ENCODE measurements around the gene HNF4A.
A peak's percentile ranks its signal among the peaks of the same experiment; 100 is the strongest.

The HNF4A gene

DNA sequence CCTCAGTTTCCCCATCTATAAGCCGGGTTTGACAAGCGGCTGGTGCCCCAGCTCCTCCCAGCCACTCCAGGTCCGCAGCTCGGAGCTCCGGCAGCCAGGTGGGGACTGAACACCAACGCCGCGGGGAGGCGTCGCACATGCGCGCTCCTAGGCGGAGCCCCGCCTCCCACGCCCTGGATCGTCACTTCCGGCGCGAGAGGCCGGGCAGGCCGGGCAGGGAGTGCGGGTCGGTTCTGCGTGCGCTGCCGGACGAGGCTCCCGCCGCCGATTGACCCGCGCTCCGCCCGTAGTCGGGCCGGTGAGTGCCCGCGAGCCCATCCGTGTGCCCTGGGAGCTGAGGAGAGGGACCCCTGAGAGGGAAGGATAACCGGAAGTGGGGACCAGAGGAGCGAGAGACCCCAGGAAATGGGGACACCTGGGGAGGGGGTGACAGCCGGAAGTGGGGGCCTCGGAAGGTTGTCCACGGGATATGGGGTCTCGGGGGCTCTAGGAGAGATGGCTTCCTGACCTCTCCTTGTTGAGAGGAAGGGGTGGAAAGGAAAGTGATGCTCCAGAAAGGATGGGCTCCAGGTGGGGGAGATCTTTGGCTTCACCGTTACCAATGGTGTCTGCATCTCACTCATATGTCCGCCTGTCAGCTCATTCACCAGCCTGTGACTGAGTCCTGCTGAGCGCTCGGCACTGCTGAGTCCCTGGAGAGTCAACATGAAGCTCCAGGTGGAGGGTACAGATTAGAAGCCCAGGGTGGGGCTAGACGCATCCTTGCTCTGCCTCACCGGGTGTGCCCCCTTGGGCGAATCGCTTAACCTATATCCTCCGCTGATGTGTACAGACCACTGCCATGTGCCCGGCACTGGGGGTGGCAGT lies 120.4 kb downstream of the HNF4A start, which contains the start of gene TTPAL:
TSS of gene TTPAL (plus strand) at position 181 of the 867 bp plus-strand sequence. CDS start 4,126 bp downstream, outside the sequence.
- Histone ChIP-seq H3K79me1 (ENCODE audit: low read length) (peaks cover 4% of the 10 kb centered on the region), H4K8ac (ENCODE audit: low read depth, low read length) (no peak within 1 kb of the TSS), H3K79me2 (ENCODE audit: control insufficient read depth, insufficient read depth, low read length) (peaks cover 1% of the 10 kb centered on the region), H3K4me3 (ENCODE audit: low read length) (peak within 1 kb of the TSS; percentile 87), H3K27ac (ENCODE audit: low read depth, low read length) (peak within 1 kb of the TSS; percentile 40), H3K56ac (ENCODE audit: low read length) (peak within 1 kb of the TSS; percentile 99), H2AK5ac (ENCODE audit: low read length) (no peak within 1 kb of the TSS), H3K36me3 (ENCODE audit: control insufficient read depth, insufficient read depth, low read length) (no peaks in the 10 kb centered on the region), H2BK120ac (ENCODE audit: low read depth, low read length) (no peak within 1 kb of the TSS), H2BK5ac (ENCODE audit: low read length) (peak within 1 kb of the TSS; percentile 90), H3K9ac (ENCODE audit: low read length) (peak within 1 kb of the TSS; percentile 93), H3K4ac (ENCODE audit: low read depth, low read length) (peak within 1 kb of the TSS; percentile 48), H3K4me2 (ENCODE audit: low read length) (peak within 1 kb of the TSS; percentile 98), H2BK15ac (replicated peaks; ENCODE audit: low read depth) (no peak within 1 kb of the TSS), H3K23ac (ENCODE audit: low read length) (peak within 1 kb of the TSS; percentile 97), H4K5ac (ENCODE audit: low read length) (peak within 1 kb of the TSS; percentile 36), H3K4me1 (ENCODE audit: control insufficient read depth, low read depth, low read length) (no peaks in the 10 kb centered on the region), H3K18ac (ENCODE audit: low read length) (peak within 1 kb of the TSS; percentile 69), H3K27me3 (ENCODE audit: insufficient read depth, low read length, poor library complexity) (no peaks in the 10 kb centered on the region)
- no CpG with 5 or more reads among the region's 55 CpGs for WGBS (ENCODE audit: extremely low coverage, insufficient coverage, low lambda C conversion rate)
- DNase-seq = peak; percentile 93

DNA sequence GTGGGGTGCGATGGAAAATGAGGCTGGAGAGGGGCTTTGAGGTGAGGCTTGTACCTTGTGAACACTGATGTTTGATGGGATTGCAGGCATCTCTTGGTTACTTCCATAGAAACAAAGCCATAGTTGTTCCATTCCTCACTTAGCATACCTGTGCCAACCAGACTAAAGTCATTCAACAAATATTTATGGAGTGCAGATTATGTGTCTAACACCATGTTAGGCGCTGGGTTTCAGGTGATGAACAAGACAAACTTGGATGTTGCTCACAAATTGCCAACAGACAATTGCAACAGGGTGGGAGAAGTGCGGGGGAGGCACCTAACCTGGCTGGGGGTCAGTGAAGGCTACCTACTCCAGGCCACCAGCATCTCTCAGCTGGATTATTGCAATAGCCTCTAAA lies 121.7 kb downstream of the HNF4A start:
- H2BK5ac ChIP-seq (ENCODE audit: low read length) = no peak overlapping the region
- no CpG with 5 or more reads among the region's 3 CpGs for WGBS (ENCODE audit: extremely low coverage, insufficient coverage, low lambda C conversion rate)
- no peak overlapping the region for H2AK5ac ChIP-seq (ENCODE audit: low read length)
- no peak overlapping the region for H3K4me2 ChIP-seq (ENCODE audit: low read length)
- no peaks in the 10 kb centered on the region for H3K36me3 ChIP-seq (ENCODE audit: control insufficient read depth, insufficient read depth, low read length)
- H3K27me3 ChIP-seq (ENCODE audit: insufficient read depth, low read length, poor library complexity) = no peaks in the 10 kb centered on the region
- H4K5ac ChIP-seq (ENCODE audit: low read length) = no peak overlapping the region
- no peak overlapping the region for H3K18ac ChIP-seq (ENCODE audit: low read length)
- H3K27ac ChIP-seq (ENCODE audit: low read depth, low read length) = no peak overlapping the region
- no peak overlapping the region for H3K4ac ChIP-seq (ENCODE audit: low read depth, low read length)
- no peak overlapping the region for H3K56ac ChIP-seq (ENCODE audit: low read length)
- no peak overlapping the region for H3K23ac ChIP-seq (ENCODE audit: low read length)
- peaks cover 1% of the 10 kb centered on the region for H3K79me2 ChIP-seq (ENCODE audit: control insufficient read depth, insufficient read depth, low read length)
- no peaks in the 10 kb centered on the region for H3K4me1 ChIP-seq (ENCODE audit: control insufficient read depth, low read depth, low read length)
- H3K4me3 ChIP-seq (ENCODE audit: low read length) = no peak overlapping the region
- H2BK15ac ChIP-seq (replicated peaks; ENCODE audit: low read depth) = no peak overlapping the region
- H3K9ac ChIP-seq (ENCODE audit: low read length) = no peak overlapping the region
- no peak overlapping the region for H4K8ac ChIP-seq (ENCODE audit: low read depth, low read length)
- DNase-seq = no peak
- H2BK120ac ChIP-seq (ENCODE audit: low read depth, low read length) = no peak overlapping the region
- H3K79me1 ChIP-seq (ENCODE audit: low read length) = peaks cover 4% of the 10 kb centered on the region

DNA sequence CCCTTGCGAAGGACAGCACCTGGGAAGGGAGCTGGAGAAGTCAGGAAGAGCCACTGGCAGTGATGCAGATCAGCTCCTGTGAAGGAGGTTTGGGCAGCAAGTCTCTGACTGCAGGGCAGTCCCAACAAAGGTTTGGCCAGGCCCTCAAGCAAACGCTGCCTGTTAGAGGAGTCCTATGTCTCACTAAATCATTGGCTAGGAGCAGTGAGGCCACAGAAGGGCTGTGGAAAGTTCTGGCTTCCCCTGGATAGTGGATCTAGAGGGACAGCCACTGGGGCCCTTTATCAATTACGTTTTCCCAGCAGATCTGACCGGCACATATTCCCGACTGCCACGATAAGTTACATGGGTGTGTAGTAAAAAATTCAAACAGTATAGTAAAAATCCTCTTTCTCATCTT lies 122.7 kb downstream of the HNF4A start:
- Histone ChIP-seq H3K27ac (ENCODE audit: low read depth, low read length) (no peak overlapping the region), H4K5ac (ENCODE audit: low read length) (no peak overlapping the region), H3K4me2 (ENCODE audit: low read length) (no peak overlapping the region), H3K27me3 (ENCODE audit: insufficient read depth, low read length, poor library complexity) (no peaks in the 10 kb centered on the region), H3K4ac (ENCODE audit: low read depth, low read length) (no peak overlapping the region), H4K8ac (ENCODE audit: low read depth, low read length) (no peak overlapping the region), H3K36me3 (ENCODE audit: control insufficient read depth, insufficient read depth, low read length) (no peaks in the 10 kb centered on the region), H3K23ac (ENCODE audit: low read length) (no peak overlapping the region), H2BK15ac (replicated peaks; ENCODE audit: low read depth) (no peak overlapping the region), H3K56ac (ENCODE audit: low read length) (no peak overlapping the region), H3K18ac (ENCODE audit: low read length) (no peak overlapping the region), H2BK5ac (ENCODE audit: low read length) (no peak overlapping the region), H2BK120ac (ENCODE audit: low read depth, low read length) (no peak overlapping the region), H3K79me1 (ENCODE audit: low read length) (peaks cover 4% of the 10 kb centered on the region), H3K79me2 (ENCODE audit: control insufficient read depth, insufficient read depth, low read length) (peaks cover 1% of the 10 kb centered on the region), H3K9ac (ENCODE audit: low read length) (no peak overlapping the region), H3K4me3 (ENCODE audit: low read length) (no peak overlapping the region), H2AK5ac (ENCODE audit: low read length) (no peak overlapping the region), H3K4me1 (ENCODE audit: control insufficient read depth, low read depth, low read length) (no peaks in the 10 kb centered on the region)
- no CpG with 5 or more reads among the region's 6 CpGs for WGBS (ENCODE audit: extremely low coverage, insufficient coverage, low lambda C conversion rate)
- no peak for DNase-seq

DNA sequence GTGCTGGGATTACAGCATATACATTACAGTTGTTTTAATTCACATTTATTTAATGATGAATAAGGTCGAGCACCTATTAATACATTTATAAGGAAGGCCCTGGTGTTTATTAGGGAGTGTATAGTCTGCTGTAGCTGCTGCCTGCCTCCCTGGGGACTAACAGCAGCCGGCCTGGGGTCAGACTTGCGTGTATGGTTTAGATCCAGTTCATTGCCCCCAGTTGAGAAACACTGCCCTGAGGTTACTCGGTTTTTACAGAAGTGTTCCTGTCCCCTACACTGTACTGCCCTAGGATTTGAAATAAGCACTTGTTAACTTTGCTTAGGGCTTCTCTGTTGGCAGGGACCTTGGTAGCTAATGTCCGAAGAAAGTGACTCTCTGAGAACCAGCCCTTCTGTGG lies 124.1 kb downstream of the HNF4A start:
- Histone ChIP-seq H3K18ac (ENCODE audit: low read length) (no peak overlapping the region), H3K27me3 (ENCODE audit: insufficient read depth, low read length, poor library complexity) (no peaks in the 10 kb centered on the region), H3K4ac (ENCODE audit: low read depth, low read length) (no peak overlapping the region), H3K23ac (ENCODE audit: low read length) (no peak overlapping the region), H2BK5ac (ENCODE audit: low read length) (no peak overlapping the region), H2BK120ac (ENCODE audit: low read depth, low read length) (no peak overlapping the region), H3K4me1 (ENCODE audit: control insufficient read depth, low read depth, low read length) (no peaks in the 10 kb centered on the region), H3K36me3 (ENCODE audit: control insufficient read depth, insufficient read depth, low read length) (peaks cover 1% of the 10 kb centered on the region), H4K8ac (ENCODE audit: low read depth, low read length) (no peak overlapping the region), H3K56ac (ENCODE audit: low read length) (no peak overlapping the region), H4K5ac (ENCODE audit: low read length) (no peak overlapping the region), H3K9ac (ENCODE audit: low read length) (no peak overlapping the region), H3K79me1 (ENCODE audit: low read length) (peaks cover 4% of the 10 kb centered on the region), H3K27ac (ENCODE audit: low read depth, low read length) (no peak overlapping the region), H2AK5ac (ENCODE audit: low read length) (no peak overlapping the region), H2BK15ac (replicated peaks; ENCODE audit: low read depth) (no peak overlapping the region), H3K79me2 (ENCODE audit: control insufficient read depth, insufficient read depth, low read length) (peaks cover 1% of the 10 kb centered on the region), H3K4me3 (ENCODE audit: low read length) (no peak overlapping the region), H3K4me2 (ENCODE audit: low read length) (no peak overlapping the region)
- DNase-seq = no peak
- WGBS (ENCODE audit: extremely low coverage, insufficient coverage, low lambda C conversion rate) = no CpG with 5 or more reads among the region's 5 CpGs

DNA sequence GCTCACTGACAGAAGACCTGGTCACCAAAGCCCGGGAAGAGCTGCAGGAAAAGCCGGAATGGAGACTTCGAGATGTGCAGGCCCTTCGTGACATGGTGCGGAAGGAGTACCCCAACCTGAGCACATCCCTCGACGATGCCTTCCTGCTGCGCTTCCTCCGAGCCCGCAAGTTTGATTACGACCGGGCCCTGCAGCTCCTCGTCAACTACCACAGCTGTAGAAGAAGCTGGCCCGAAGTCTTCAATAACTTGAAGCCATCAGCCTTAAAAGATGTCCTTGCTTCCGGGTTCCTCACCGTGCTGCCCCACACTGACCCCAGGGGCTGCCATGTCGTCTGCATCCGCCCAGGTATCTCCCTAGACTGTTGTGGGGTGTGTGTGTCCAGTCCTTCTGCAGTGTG lies 124.6 kb downstream of the HNF4A start:
- H2AK5ac ChIP-seq (ENCODE audit: low read length) = no peak overlapping the region
- no peak overlapping the region for H4K5ac ChIP-seq (ENCODE audit: low read length)
- WGBS (ENCODE audit: extremely low coverage, insufficient coverage, low lambda C conversion rate) = no CpG with 5 or more reads among the region's 18 CpGs
- H2BK120ac ChIP-seq (ENCODE audit: low read depth, low read length) = no peak overlapping the region
- no peak for DNase-seq
- no peak overlapping the region for H4K8ac ChIP-seq (ENCODE audit: low read depth, low read length)
- peaks cover 1% of the 10 kb centered on the region for H3K36me3 ChIP-seq (ENCODE audit: control insufficient read depth, insufficient read depth, low read length)
- H3K79me2 ChIP-seq (ENCODE audit: control insufficient read depth, insufficient read depth, low read length) = peaks cover 1% of the 10 kb centered on the region
- H3K4me3 ChIP-seq (ENCODE audit: low read length) = no peak overlapping the region
- peaks cover 4% of the 10 kb centered on the region for H3K79me1 ChIP-seq (ENCODE audit: low read length)
- H3K27ac ChIP-seq (ENCODE audit: low read depth, low read length) = no peak overlapping the region
- H2BK15ac ChIP-seq (replicated peaks; ENCODE audit: low read depth) = no peak overlapping the region
- no peak overlapping the region for H3K9ac ChIP-seq (ENCODE audit: low read length)
- H3K4me1 ChIP-seq (ENCODE audit: control insufficient read depth, low read depth, low read length) = no peaks in the 10 kb centered on the region
- no peak overlapping the region for H2BK5ac ChIP-seq (ENCODE audit: low read length)
- no peak overlapping the region for H3K18ac ChIP-seq (ENCODE audit: low read length)
- H3K23ac ChIP-seq (ENCODE audit: low read length) = no peak overlapping the region
- no peaks in the 10 kb centered on the region for H3K27me3 ChIP-seq (ENCODE audit: insufficient read depth, low read length, poor library complexity)
- no peak overlapping the region for H3K56ac ChIP-seq (ENCODE audit: low read length)
- no peak overlapping the region for H3K4me2 ChIP-seq (ENCODE audit: low read length)
- no peak overlapping the region for H3K4ac ChIP-seq (ENCODE audit: low read depth, low read length)
